ENCODE results near the gene ATPAF2.

ATPAF2 gene

DNA sequence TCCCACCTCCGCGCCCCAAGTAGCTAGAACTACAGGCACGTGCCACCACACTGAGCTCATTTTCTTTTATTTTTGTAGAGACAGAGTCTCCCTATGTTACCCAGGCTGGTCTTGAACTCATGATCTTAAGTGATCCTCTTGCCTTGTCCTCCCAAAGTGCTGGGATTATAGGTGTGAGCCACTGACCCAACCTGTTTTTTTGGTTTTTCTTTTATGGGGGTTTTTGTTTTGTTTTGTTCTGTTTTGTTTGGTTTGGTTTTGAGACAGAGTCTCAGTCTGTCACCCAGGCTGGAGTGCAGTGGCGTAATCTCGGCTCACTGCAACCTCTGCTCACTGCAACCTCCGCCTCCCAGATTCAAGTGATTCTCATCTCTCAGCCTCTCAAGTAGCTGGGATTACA, 16.6 kb upstream of the ATPAF2 start:
- no peak overlapping the region for H3K27ac ChIP-seq (ENCODE audit: poor library complexity, severe bottlenecking)
- H3K4me1 ChIP-seq (ENCODE audit: insufficient read depth, poor library complexity, severe bottlenecking), result peaks cover 4% of the 10 kb centered on the region
- peaks cover 47% of the 10 kb centered on the region for H3K36me3 ChIP-seq (ENCODE audit: low read depth)
- H3K4me3 ChIP-seq (ENCODE audit: severe bottlenecking), result no peak overlapping the region
- DNase-seq (ENCODE audit: low spot score), result no peak
- H3K9me3 ChIP-seq (ENCODE audit: severe bottlenecking), result no peaks in the 10 kb centered on the region
- no peaks in the 10 kb centered on the region for H3K27me3 ChIP-seq (ENCODE audit: insufficient read depth, poor library complexity, severe bottlenecking)
- TF ChIP-seq, protein P1, sequence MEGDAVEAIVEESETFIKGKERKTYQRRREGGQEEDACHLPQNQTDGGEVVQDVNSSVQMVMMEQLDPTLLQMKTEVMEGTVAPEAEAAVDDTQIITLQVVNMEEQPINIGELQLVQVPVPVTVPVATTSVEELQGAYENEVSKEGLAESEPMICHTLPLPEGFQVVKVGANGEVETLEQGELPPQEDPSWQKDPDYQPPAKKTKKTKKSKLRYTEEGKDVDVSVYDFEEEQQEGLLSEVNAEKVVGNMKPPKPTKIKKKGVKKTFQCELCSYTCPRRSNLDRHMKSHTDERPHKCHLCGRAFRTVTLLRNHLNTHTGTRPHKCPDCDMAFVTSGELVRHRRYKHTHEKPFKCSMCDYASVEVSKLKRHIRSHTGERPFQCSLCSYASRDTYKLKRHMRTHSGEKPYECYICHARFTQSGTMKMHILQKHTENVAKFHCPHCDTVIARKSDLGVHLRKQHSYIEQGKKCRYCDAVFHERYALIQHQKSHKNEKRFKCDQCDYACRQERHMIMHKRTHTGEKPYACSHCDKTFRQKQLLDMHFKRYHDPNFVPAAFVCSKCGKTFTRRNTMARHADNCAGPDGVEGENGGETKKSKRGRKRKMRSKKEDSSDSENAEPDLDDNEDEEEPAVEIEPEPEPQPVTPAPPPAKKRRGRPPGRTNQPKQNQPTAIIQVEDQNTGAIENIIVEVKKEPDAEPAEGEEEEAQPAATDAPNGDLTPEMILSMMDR (IDR thresholded peaks at IDR 0.05; ENCODE audit: poor library complexity, severe bottlenecking), result no peak
- no peak for ATAC-seq (ENCODE audit: low read depth)

GRCh38 chr17:18045691-18046350, 6.9 kb upstream of the ATPAF2 start:
- no peak for ATAC-seq (ENCODE audit: low read depth)

GRCh38 chr17:18044609-18045008, 5.6 kb upstream of the ATPAF2 start:
- Histone ChIP-seq H3K27me3 (ENCODE audit: insufficient read depth, poor library complexity, severe bottlenecking) (no peaks in the 10 kb centered on the region), H3K27ac (ENCODE audit: poor library complexity, severe bottlenecking) (no peak overlapping the region), H3K36me3 (ENCODE audit: low read depth) (peaks cover 21% of the 10 kb centered on the region), H3K9me3 (ENCODE audit: severe bottlenecking) (no peaks in the 10 kb centered on the region), H3K4me1 (ENCODE audit: insufficient read depth, poor library complexity, severe bottlenecking) (no peaks in the 10 kb centered on the region), H3K4me3 (ENCODE audit: severe bottlenecking) (no peak overlapping the region)
- DNase-seq (ENCODE audit: low spot score), result no peak
- TF ChIP-seq, protein P1 (IDR thresholded peaks at IDR 0.05; ENCODE audit: poor library complexity, severe bottlenecking), result no peak
- no peak for ATAC-seq (ENCODE audit: low read depth)

More at GRCh38 chr17:18045691-18046350, 6.9 kb upstream of the ATPAF2 start:
- no peak overlapping the region for H3K4me3 ChIP-seq (ENCODE audit: severe bottlenecking)
- no peaks in the 10 kb centered on the region for H3K4me1 ChIP-seq (ENCODE audit: insufficient read depth, poor library complexity, severe bottlenecking)
- no peak for DNase-seq (ENCODE audit: low spot score)
- H3K36me3 ChIP-seq (ENCODE audit: low read depth), result peaks cover 33% of the 10 kb centered on the region
- no peak overlapping the region for H3K27ac ChIP-seq (ENCODE audit: poor library complexity, severe bottlenecking)
- TF ChIP-seq, protein P1 (IDR thresholded peaks at IDR 0.05; ENCODE audit: poor library complexity, severe bottlenecking), result no peak
- no peaks in the 10 kb centered on the region for H3K27me3 ChIP-seq (ENCODE audit: insufficient read depth, poor library complexity, severe bottlenecking)
- no peaks in the 10 kb centered on the region for H3K9me3 ChIP-seq (ENCODE audit: severe bottlenecking)

DNA sequence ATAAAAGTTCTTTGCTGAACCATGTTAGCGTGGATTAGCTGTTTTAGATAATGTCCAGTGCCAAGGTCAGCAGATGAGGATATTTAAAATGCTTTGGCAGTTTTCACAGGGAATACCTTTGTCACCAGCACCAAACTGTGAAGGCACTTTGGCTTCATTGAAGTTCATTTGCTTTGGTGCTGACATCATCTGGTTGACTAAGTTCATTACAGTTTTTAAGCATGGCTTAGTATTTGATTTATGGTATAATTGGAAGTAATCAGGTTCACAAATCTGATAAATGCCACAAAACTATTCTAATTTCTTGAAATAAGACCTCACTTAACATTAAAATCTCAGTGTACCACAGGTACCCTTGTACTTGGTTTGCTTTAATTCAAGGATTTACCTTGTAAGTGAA, 4.5 kb upstream of the ATPAF2 start:
- H3K27ac ChIP-seq (ENCODE audit: poor library complexity, severe bottlenecking), result no peak overlapping the region

GRCh38 chr17:18042983-18043382, 4.0 kb upstream of the ATPAF2 start:
- ATAC-seq (ENCODE audit: low read depth) (no peak), DNase-seq (ENCODE audit: low spot score) (no peak)
- no peak overlapping the region for H3K27ac ChIP-seq (ENCODE audit: poor library complexity, severe bottlenecking)

More for the DNA sequence above, 4.5 kb upstream of the ATPAF2 start:
- DNase-seq (ENCODE audit: low spot score) (no peak), ATAC-seq (ENCODE audit: low read depth) (no peak)
- H3K9me3 ChIP-seq (ENCODE audit: severe bottlenecking), result no peaks in the 10 kb centered on the region
- H3K4me1 ChIP-seq (ENCODE audit: insufficient read depth, poor library complexity, severe bottlenecking), result no peaks in the 10 kb centered on the region
- TF ChIP-seq, protein P1 (IDR thresholded peaks at IDR 0.05; ENCODE audit: poor library complexity, severe bottlenecking), result peak; percentile 49
- no peak overlapping the region for H3K4me3 ChIP-seq (ENCODE audit: severe bottlenecking)
- peaks cover 20% of the 10 kb centered on the region for H3K36me3 ChIP-seq (ENCODE audit: low read depth)
- no peaks in the 10 kb centered on the region for H3K27me3 ChIP-seq (ENCODE audit: insufficient read depth, poor library complexity, severe bottlenecking)

More at GRCh38 chr17:18042983-18043382, 4.0 kb upstream of the ATPAF2 start:
- H3K36me3 ChIP-seq (ENCODE audit: low read depth), result peaks cover 20% of the 10 kb centered on the region
- TF ChIP-seq, protein P1 (IDR thresholded peaks at IDR 0.05; ENCODE audit: poor library complexity, severe bottlenecking), result no peak
- no peak overlapping the region for H3K4me3 ChIP-seq (ENCODE audit: severe bottlenecking)
- H3K4me1 ChIP-seq (ENCODE audit: insufficient read depth, poor library complexity, severe bottlenecking), result no peaks in the 10 kb centered on the region
- no peaks in the 10 kb centered on the region for H3K9me3 ChIP-seq (ENCODE audit: severe bottlenecking)
- no peaks in the 10 kb centered on the region for H3K27me3 ChIP-seq (ENCODE audit: insufficient read depth, poor library complexity, severe bottlenecking)

All from RWPE2 (cell line).